HepG2 (cell line): ENCODE measurements around the gene WDR35. TPM values are rescaled to one million over a fixed set of nuclear protein-coding genes. Genes with fewer than 3 reads are reported as not detected.

Experiments
- AHR ChIP-seq: IDR thresholded peaks from 2 replicates; pipeline ENCODE4 v1.6.1; 2018; ENCODE audit warnings: missing genetic modification reagents, missing compliant biosample characterization
- CAMTA2 ChIP-seq: sonication (generic); formaldehyde crosslinking; IDR thresholded peaks from 2 replicates; pipeline ENCODE4 v1.4.0; 2020; ENCODE audit warnings: mild to moderate bottlenecking, missing genetic modification reagents, borderline replicate concordance
- CEBPB ChIP-seq: IDR thresholded peaks from 2 replicates; pipeline ENCODE4 v1.6.1; 2011; ENCODE audit warnings: low read depth, low read length, improper control_type of control experiment, borderline replicate concordance
- CEBPZ ChIP-seq: IDR thresholded peaks from 2 replicates; pipeline ENCODE4 v1.6.1; 2012; ENCODE audit warnings: low read length, improper control_type of control experiment
- ELF3 ChIP-seq: IDR thresholded peaks from 2 replicates; pipeline ENCODE4 v1.6.1; 2016; ENCODE audit warnings: missing genetic modification reagents, missing compliant biosample characterization
- FOXP1 ChIP-seq, 2 experiments: fragments of 450-650 bp in 1 of 2; IDR thresholded peaks; 2 replicates each; pipeline ENCODE4 v1.6.1; 2017 to 2018; ENCODE audit warnings: antibody characterized with exemption in 1 of 2
- GABPB1 ChIP-seq: IDR thresholded peaks from 2 replicates; pipeline ENCODE4 v1.6.1; 2016; ENCODE audit warnings: mild to moderate bottlenecking, missing genetic modification reagents, moderate library complexity, missing compliant biosample characterization
- GATA4 ChIP-seq: sonication (generic); IDR thresholded peaks from 2 replicates; pipeline ENCODE4 v1.6.1; 2016; ENCODE audit warnings: antibody characterized with exemption, low read depth, borderline replicate concordance
- HHEX ChIP-seq: IDR thresholded peaks from 2 replicates; pipeline ENCODE4 v1.6.1; 2016; ENCODE audit warnings: control low read depth
- MAFF ChIP-seq: IDR thresholded peaks from 2 replicates; pipeline ENCODE4 v1.6.1; 2011; ENCODE audit warnings: low read depth, low read length, improper control_type of control experiment
- MLLT10 ChIP-seq: sonication (generic); formaldehyde crosslinking; IDR thresholded peaks from 2 replicates; pipeline ENCODE4 v1.4.0; 2020; ENCODE audit warnings: missing genetic modification reagents
- NBN ChIP-seq: fragments of 450-650 bp; conservative IDR thresholded peaks from 2 replicates; pipeline ENCODE4 v1.6.1; 2017
- NFE2L1 ChIP-seq: sonication (generic); formaldehyde crosslinking; IDR thresholded peaks from 2 replicates; pipeline ENCODE4 v1.4.0; 2020; ENCODE audit warnings: missing genetic modification reagents, mild to moderate bottlenecking, borderline replicate concordance
- PRPF4 ChIP-seq: fragments of 200-400 bp; formaldehyde crosslinking; IDR thresholded peaks from 2 replicates; pipeline ENCODE4 v1.6.1; 2016; ENCODE audit warnings: low read length, low read depth; ENCODE audit not compliant: poor library complexity, severe bottlenecking
- RFXANK ChIP-seq: IDR thresholded peaks from 2 replicates; pipeline ENCODE4 v1.6.1; 2016
- SMC3 ChIP-seq: IDR thresholded peaks from 2 replicates; pipeline ENCODE4 v1.6.1; 2011; ENCODE audit warnings: low read length, improper control_type of control experiment
- SNAPC5 ChIP-seq: sonication (generic); formaldehyde crosslinking; IDR thresholded peaks from 2 replicates; pipeline ENCODE4 v1.8.1; 2023; ENCODE audit warnings: mild to moderate bottlenecking, missing genetic modification reagents, borderline replicate concordance
- SRSF9 ChIP-seq: fragments of 200-400 bp; formaldehyde crosslinking; IDR thresholded peaks from 2 replicates; pipeline ENCODE4 v1.6.1; 2018; ENCODE audit warnings: borderline replicate concordance, mild to moderate bottlenecking, low read depth, low read length; ENCODE audit not compliant: insufficient read depth, poor library complexity, severe bottlenecking
- ZBTB42 ChIP-seq: sonication (generic); formaldehyde crosslinking; IDR thresholded peaks from 2 replicates; pipeline ENCODE4 v1.5.0; 2020; ENCODE audit warnings: mild to moderate bottlenecking, missing genetic modification reagents
- ZNF7 ChIP-seq: IDR thresholded peaks from 2 replicates; pipeline ENCODE4 v1.6.1; 2016; ENCODE audit warnings: missing biosample characterization, missing genetic modification reagents
- ZNF720 ChIP-seq: sonication (generic); formaldehyde crosslinking; IDR thresholded peaks from 2 replicates; pipeline ENCODE4 v1.4.0; 2020; ENCODE audit warnings: missing genetic modification reagents
- ZNF749 ChIP-seq: sonication (generic); formaldehyde crosslinking; IDR thresholded peaks from 2 replicates; pipeline ENCODE4 v1.8.0; 2022; ENCODE audit warnings: mild to moderate bottlenecking, missing genetic modification reagents, moderate library complexity, borderline replicate concordance
- polyA plus RNA-seq, 8 experiments: library from polyadenylated mRNA; depleted of rRNA in 3 of 8; stranded (reverse) in 7 of 8; unstranded in 1 of 8; fragments of >200 nt; fragmentation: Illumina TruSeq in 4 of 8; extraction: Trizol in 4 of 8; gene quantifications; 2 replicates each; pipeline versions ENCODE4 v1.2.1 to v1.2.3, GENCODE V29; 2011 to 2016; ENCODE audit warnings: low read depth in 4 of 8, missing spikeins in 1 of 8, mixed read lengths in 1 of 8; ENCODE audit not compliant: insufficient read depth in 1 of 8
- total RNA-seq, 5 experiments: library from RNA; depleted of rRNA; stranded (reverse); fragments of >200 nt; fragmentation: Illumina TruSeq; extraction: Trizol; gene quantifications; 2 replicates each; pipeline ENCODE4 v1.2.3, GENCODE V29; 2016; ENCODE audit warnings: low read depth in 1 of 5
- TF ChIP-seq, protein P1 (sequence below): IDR thresholded peaks from 2 replicates; pipeline ENCODE4 v1.6.1; 2016; ENCODE audit warnings: low read depth, control low read depth
- TF ChIP-seq, protein P2 (sequence below): sonication (generic); formaldehyde crosslinking; IDR thresholded peaks from 2 replicates; pipeline ENCODE4 v1.4.0; 2020; ENCODE audit warnings: missing genetic modification reagents; ENCODE audit errors: not compliant biosample characterization
- TF ChIP-seq, protein P3 (sequence below): sonication (generic); formaldehyde crosslinking; IDR thresholded peaks from 2 replicates; pipeline ENCODE4 v1.5.1; 2020; ENCODE audit warnings: missing genetic modification reagents, mild to moderate bottlenecking, borderline replicate concordance

WDR35 gene
- total and polyA plus RNA-seq, 2 of the 13 experiments (the other 11 are each of a cell fraction or from before 2014, with no cell fraction given): 11.1 to 19.6 TPM

DNA sequence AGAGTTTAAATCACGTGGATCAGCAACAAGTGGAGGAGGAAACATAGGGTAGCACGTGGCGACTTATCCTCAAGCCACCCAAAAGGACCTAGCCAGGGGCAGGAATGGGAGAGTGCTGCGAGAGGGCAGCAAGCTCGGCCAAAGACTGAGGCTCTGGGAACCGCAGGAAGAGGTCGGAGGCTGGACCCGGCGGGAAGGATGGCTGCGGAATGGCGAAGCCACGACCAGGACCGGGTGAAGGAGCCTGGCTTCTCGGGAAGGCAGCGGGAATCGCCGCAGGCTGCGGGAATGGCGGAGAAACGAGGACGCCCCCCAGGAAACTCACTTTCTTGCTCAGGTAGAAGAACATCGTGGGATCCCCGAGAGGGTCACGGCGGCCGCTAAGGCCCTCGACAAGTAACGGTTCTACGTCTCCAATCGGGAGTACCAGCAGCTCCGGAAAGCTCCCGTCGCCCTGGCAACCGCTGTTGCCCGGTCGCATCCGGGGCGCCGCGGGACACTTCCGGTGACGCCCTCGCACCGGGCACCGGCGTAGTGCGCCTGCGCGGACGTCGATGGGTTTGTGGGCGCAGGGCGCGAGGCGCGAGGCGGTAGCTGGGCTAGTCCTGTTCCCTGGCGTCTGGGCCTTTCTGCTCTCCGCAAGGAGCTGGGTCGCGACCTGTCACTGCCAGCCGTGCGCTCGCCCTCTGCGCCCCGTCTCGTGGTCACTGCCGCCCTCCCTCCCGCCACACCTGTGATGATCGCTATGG, at the start of gene WDR35 (continued):
- 0 out of 2 replicates have a peak, but pooled peaks have one; percentile 33 for TF ChIP-seq SNAPC5
- TF ChIP-seq AHR (CRISPR knock-in tag): peak; percentile 69; the same call in 1 of the 2 replicates
- TF ChIP-seq RFXANK (CRISPR knock-in tag): no peak
- no peak; the same call in 1 of the 2 replicates for TF ChIP-seq ZNF720
- no peak for TF ChIP-seq CEBPZ
- TF ChIP-seq, protein P1, sequence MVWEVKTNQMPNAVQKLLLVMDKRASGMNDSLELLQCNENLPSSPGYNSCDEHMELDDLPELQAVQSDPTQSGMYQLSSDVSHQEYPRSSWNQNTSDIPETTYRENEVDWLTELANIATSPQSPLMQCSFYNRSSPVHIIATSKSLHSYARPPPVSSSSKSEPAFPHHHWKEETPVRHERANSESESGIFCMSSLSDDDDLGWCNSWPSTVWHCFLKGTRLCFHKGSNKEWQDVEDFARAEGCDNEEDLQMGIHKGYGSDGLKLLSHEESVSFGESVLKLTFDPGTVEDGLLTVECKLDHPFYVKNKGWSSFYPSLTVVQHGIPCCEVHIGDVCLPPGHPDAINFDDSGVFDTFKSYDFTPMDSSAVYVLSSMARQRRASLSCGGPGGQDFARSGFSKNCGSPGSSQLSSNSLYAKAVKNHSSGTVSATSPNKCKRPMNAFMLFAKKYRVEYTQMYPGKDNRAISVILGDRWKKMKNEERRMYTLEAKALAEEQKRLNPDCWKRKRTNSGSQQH (CRISPR knock-in tag): peak; percentile 83
- TF ChIP-seq GATA4: no peak; the same call in 1 of the 2 replicates
- TF ChIP-seq PRPF4: no peak
- TF ChIP-seq MAFF: no peak
- TF ChIP-seq MLLT10 (CRISPR knock-in tag): no peak
- peak; percentile 99 for TF ChIP-seq GABPB1 (CRISPR knock-in tag)
- no peak for TF ChIP-seq CEBPB
- no peak for TF ChIP-seq SRSF9
- no peak; the same call in 1 of the 2 replicates for TF ChIP-seq NFE2L1
- no peak for TF ChIP-seq HHEX (CRISPR knock-in tag)
- no peak for TF ChIP-seq ZBTB42 (CRISPR knock-in tag)
- TF ChIP-seq ZNF749 (CRISPR knock-in tag): peak; percentile 92; the same call in 1 of the 2 replicates
- TF ChIP-seq, protein P2, sequence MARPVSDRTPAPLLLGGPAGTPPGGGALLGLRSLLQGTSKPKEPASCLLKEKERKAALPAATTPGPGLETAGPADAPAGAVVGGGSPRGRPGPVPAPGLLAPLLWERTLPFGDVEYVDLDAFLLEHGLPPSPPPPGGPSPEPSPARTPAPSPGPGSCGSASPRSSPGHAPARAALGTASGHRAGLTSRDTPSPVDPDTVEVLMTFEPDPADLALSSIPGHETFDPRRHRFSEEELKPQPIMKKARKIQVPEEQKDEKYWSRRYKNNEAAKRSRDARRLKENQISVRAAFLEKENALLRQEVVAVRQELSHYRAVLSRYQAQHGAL (CRISPR knock-in tag): peak; percentile 86
- no peak for TF ChIP-seq ZNF7 (CRISPR knock-in tag)
- no peak for TF ChIP-seq FOXP1 (IDR thresholded peaks at IDR 0.05)
- TF ChIP-seq FOXP1 (CRISPR knock-in tag; IDR thresholded peaks at IDR 0.05): peak; percentile 34; the same call in 1 of the 2 replicates
- TF ChIP-seq SMC3: no peak
- peak; percentile 79; the same call in 1 of the 2 replicates for TF ChIP-seq CAMTA2 (CRISPR knock-in tag)
- TF ChIP-seq, protein P3, sequence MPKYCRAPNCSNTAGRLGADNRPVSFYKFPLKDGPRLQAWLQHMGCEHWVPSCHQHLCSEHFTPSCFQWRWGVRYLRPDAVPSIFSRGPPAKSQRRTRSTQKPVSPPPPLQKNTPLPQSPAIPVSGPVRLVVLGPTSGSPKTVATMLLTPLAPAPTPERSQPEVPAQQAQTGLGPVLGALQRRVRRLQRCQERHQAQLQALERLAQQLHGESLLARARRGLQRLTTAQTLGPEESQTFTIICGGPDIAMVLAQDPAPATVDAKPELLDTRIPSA (CRISPR knock-in tag): no peak; the same call in 1 of the 2 replicates
- TF ChIP-seq NBN: no peak
- peak; percentile 81 for TF ChIP-seq ELF3 (CRISPR knock-in tag)
